Right renal cortex interstitium (tissue), 3 donors: ENCODE measurements around the gene POLE. TPM values are rescaled to one million over a fixed set of nuclear protein-coding genes. Genes with fewer than 3 reads are reported as not detected.

Source experiments
- DNase-seq, 3 donors: peaks; one replicate each; pipeline ENCODE4 v3.0.0-alpha.2; 2013; ENCODE audit warnings: low read depth in 3 of 3, low spot score in 2 of 3
- polyA plus RNA-seq, 3 donors: library from polyadenylated mRNA; unstranded; fragments of 120-200 nt; gene quantifications; one replicate each; pipeline ENCODE4 v1.2.1, GENCODE V29; 2013; ENCODE audit not compliant: insufficient read length in 3 of 3

The POLE gene
- polyA plus RNA-seq, 3 donors = 44.5 to 45.7 (median 44.5) TPM

- DNase-seq = no peak
Measured at GRCh38 chr12:132633398-132633797, 53.7 kb downstream of the POLE start.

- no peak for DNase-seq
Measured at GRCh38 chr12:132632521-132633228, 54.5 kb downstream of the POLE start.

- DNase-seq = no peak
Measured at GRCh38 chr12:132631666-132632065, 55.5 kb downstream of the POLE start.

- no peak for DNase-seq
Measured at GRCh38 chr12:132630672-132631071, 56.5 kb downstream of the POLE start.

GRCh38 chr12:132629330-132629729 lies 57.8 kb downstream of the POLE start:
- DNase-seq = no peak

GRCh38 chr12:132625731-132626430 lies 61.3 kb downstream of the POLE start:
- DNase-seq = no peak

GRCh38 chr12:132624910-132625630 lies 62.1 kb downstream of the POLE start:
- DNase-seq = no peak

- DNase-seq = no peak
Measured at GRCh38 chr12:132624186-132624855, 62.8 kb downstream of the POLE start.

- DNase-seq = no peak
Measured at GRCh38 chr12:132623072-132623869, 63.9 kb downstream of the POLE start.

GRCh38 chr12:132622437-132623071 lies 64.6 kb downstream of the POLE start:
- no peak for DNase-seq

GRCh38 chr12:132621657-132622435 lies 65.3 kb downstream of the POLE start:
- DNase-seq = no peak

GRCh38 chr12:132620899-132621656 lies 66.1 kb downstream of the POLE start:
- DNase-seq = no peak

- no peak for DNase-seq
Measured at GRCh38 chr12:132620113-132620898, 66.8 kb downstream of the POLE start.

- DNase-seq = no peak
Measured at GRCh38 chr12:132619386-132620112, 67.6 kb downstream of the POLE start.

GRCh38 chr12:132619071-132619385 lies 68.1 kb downstream of the POLE start:
- DNase-seq = no peak

GRCh38 chr12:132618683-132619043 lies 68.5 kb downstream of the POLE start, which contains the start of gene P2RX2:
TSS of gene P2RX2 (plus strand) at chr12:132618776. CDS start at chr12:132618817, 41 bp downstream.
- DNase-seq = no peak
